SU-DHL-6 (cell line): ENCODE results near the gene RCCD1.

Experiments
- H2AFZ ChIP-seq: fragments of 200-600 bp; sonication (generic); 2 replicates; pipeline ENCODE4 v1.6.1; 2014; ENCODE audit warnings: low read depth, mild to moderate bottlenecking, moderate library complexity, mixed read lengths, antibody characterized with exemption, low read length; ENCODE audit not compliant: severe bottlenecking
- H3F3A ChIP-seq: fragments of 200-600 bp; shearing (Covaris generic); 2 replicates; pipeline ENCODE4 v1.6.0; 2016; ENCODE audit warnings: antibody characterized with exemption, mild to moderate bottlenecking; ENCODE audit not compliant: insufficient read depth
- H3K27ac ChIP-seq: fragments of 200-600 bp; sonication (generic); 2 replicates; pipeline ENCODE4 v1.5.1; 2016; ENCODE audit warnings: low read depth, mild to moderate bottlenecking, low read length, moderate library complexity, mixed read lengths
- H3K27me3 ChIP-seq: fragments of 200-600 bp; sonication (generic), shearing (Covaris generic); 2 replicates; pipeline ENCODE4 v1.6.0; 2014; ENCODE audit warnings: mild to moderate bottlenecking, low read length
- H3K36me3 ChIP-seq: fragments of 200-600 bp; sonication (generic); 2 replicates; pipeline ENCODE4 v1.6.1; 2014; ENCODE audit warnings: mild to moderate bottlenecking, low read length, mixed read lengths
- H3K4me2 ChIP-seq: fragments of 300-600, 200-600 bp; shearing (Covaris generic), sonication (generic); 2 replicates; pipeline ENCODE4 v1.6.0; 2014; ENCODE audit warnings: low read length, low read depth, mild to moderate bottlenecking; ENCODE audit not compliant: poor library complexity, severe bottlenecking
- H3K4me3 ChIP-seq: fragments of 200-600 bp; sonication (generic); 2 replicates; pipeline ENCODE4 v1.5.1; 2014; ENCODE audit warnings: antibody characterized with exemption, low read length, mild to moderate bottlenecking, mixed read lengths; ENCODE audit not compliant: insufficient read depth, poor library complexity, severe bottlenecking
- H3K79me2 ChIP-seq: fragments of 200-600 bp; sonication (generic); 2 replicates; pipeline ENCODE4 v1.6.1; 2014; ENCODE audit warnings: mild to moderate bottlenecking, low read length, moderate library complexity; ENCODE audit not compliant: insufficient read depth
- H3K9ac ChIP-seq: fragments of 200-600 bp; sonication (generic); 2 replicates; pipeline ENCODE4 v1.7.0; 2014; ENCODE audit warnings: mild to moderate bottlenecking, low read length
- H3K9me2 ChIP-seq: fragments of 200-600 bp; sonication (generic); replicated peaks from 2 replicates; pipeline ENCODE4 v1.6.1; 2014; ENCODE audit warnings: low read length; ENCODE audit not compliant: insufficient read depth
- H3K9me3 ChIP-seq: fragments of 200-600 bp; sonication (generic); 2 replicates; pipeline ENCODE4 v1.6.1; 2014; ENCODE audit warnings: low read length, mixed read lengths; ENCODE audit not compliant: insufficient read depth
- H4K20me1 ChIP-seq: fragments of 200-600 bp; sonication (generic); 2 replicates; pipeline ENCODE4 v1.6.1; 2014; ENCODE audit warnings: low read depth, mild to moderate bottlenecking, antibody characterized with exemption, low read length, moderate library complexity, mixed read lengths
- EZH2phosphoT487 ChIP-seq: fragments of 200-600 bp; sonication (generic), shearing (Covaris generic); conservative IDR thresholded peaks from 2 replicates; pipeline ENCODE4 v1.6.1; 2018; ENCODE audit warnings: mild to moderate bottlenecking, antibody characterized with exemption, low read length, moderate library complexity, mixed read lengths
- TF ChIP-seq, protein P1 (sequence below): fragments of 200-600 bp; sonication (generic); IDR thresholded peaks from one replicate; pipeline ENCODE4 v1.5.1; 2017; ENCODE audit warnings: antibody characterized with exemption, mild to moderate bottlenecking, low read length, moderate library complexity; ENCODE audit not compliant: insufficient read depth, poor library complexity, severe bottlenecking

The RCCD1 gene

DNA sequence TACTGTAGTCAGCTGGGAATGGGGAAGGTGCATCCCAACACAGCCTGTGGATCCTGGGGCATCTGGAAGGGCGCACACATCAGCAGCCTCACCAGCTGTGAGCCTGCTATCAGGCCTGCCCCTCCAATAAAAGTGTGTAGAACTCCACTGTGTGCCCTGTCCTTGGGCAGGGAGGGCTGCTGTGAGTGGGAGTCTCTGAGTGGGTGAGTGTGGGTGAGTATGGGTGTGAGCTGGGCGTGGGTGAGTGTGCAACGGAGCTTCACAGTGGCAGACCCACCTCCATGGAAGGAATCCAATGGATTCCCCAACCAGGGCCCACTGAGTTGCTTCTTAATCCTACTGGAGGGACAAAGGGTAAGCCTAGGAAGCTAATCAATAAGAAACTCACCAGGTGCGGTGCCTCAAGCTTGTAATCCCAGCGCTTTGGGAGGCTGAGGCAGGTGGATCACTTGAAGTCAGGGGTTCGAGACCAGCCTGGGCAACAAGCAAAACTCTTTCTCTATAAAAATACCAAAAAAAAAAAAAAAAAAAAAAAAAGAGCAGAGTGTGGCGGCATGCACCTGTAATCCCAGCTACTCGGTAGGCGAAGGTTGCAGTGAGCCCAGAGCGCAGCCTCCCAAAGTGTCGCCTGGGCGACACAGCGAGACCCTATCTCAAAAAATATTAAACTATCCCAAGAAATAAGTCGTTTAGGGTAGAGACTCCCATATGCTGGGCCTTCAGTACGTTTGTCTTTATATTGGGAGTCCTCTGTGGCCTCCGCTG lies 555 bp upstream of the RCCD1 start:
- no peak for TF ChIP-seq EZH2phosphoT487
- TF ChIP-seq, protein P1, sequence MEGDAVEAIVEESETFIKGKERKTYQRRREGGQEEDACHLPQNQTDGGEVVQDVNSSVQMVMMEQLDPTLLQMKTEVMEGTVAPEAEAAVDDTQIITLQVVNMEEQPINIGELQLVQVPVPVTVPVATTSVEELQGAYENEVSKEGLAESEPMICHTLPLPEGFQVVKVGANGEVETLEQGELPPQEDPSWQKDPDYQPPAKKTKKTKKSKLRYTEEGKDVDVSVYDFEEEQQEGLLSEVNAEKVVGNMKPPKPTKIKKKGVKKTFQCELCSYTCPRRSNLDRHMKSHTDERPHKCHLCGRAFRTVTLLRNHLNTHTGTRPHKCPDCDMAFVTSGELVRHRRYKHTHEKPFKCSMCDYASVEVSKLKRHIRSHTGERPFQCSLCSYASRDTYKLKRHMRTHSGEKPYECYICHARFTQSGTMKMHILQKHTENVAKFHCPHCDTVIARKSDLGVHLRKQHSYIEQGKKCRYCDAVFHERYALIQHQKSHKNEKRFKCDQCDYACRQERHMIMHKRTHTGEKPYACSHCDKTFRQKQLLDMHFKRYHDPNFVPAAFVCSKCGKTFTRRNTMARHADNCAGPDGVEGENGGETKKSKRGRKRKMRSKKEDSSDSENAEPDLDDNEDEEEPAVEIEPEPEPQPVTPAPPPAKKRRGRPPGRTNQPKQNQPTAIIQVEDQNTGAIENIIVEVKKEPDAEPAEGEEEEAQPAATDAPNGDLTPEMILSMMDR = no peak
- H3K9me2 ChIP-seq = no peaks in the 10 kb centered on the region
- H3F3A ChIP-seq = peaks cover 22% of the 10 kb centered on the region
- H3K79me2 ChIP-seq = peaks cover 3% of the 10 kb centered on the region; the same call in 1 of the 2 replicates
- H3K4me2 ChIP-seq = peak overlapping the region; percentile 89
- H4K20me1 ChIP-seq = no peaks in the 10 kb centered on the region
- peak overlapping the region; percentile 87 for H3K9ac ChIP-seq
- peak overlapping the region; percentile 94 for H3K27ac ChIP-seq
- H3K36me3 ChIP-seq = no peaks in the 10 kb centered on the region
- H2AFZ ChIP-seq = peak overlapping the region; percentile 27
- H3K27me3 ChIP-seq = no peaks in the 10 kb centered on the region
- no peaks in the 10 kb centered on the region for H3K9me3 ChIP-seq
- peak overlapping the region; percentile 72 for H3K4me3 ChIP-seq

DNA sequence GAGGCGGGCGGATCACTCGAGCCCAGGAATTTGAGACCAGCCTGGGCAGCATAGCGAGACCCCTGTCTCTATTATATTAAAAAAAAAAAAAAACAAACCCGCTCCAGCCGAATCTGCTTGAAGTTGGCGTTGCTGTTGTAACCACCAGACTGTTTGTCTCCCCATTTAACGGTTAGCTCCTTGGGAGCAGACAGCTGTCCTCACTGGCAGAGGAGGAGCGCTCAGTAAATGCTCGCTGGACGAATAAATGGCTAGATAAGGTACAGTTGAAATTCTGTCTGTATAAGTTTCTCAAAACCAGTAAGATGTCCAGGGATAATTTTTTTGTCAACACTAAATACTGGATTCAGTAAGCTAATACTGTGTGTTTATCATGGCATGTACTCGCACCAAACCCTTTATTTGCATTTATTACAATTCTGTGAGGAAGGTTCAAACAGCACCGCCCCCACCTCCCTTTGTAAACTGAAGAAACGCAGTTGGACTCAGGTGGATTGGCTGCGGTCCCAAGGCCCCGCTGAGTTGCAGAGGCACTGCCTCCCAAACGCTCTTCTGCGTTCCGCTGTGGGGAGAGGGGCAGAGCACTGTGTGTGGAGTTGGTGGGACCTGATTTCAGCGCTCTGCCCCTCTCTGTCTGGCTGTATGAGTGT lies 1.1 kb downstream of the RCCD1 start:
- H3K4me2 ChIP-seq = peak overlapping the region; percentile 89
- no peak for TF ChIP-seq EZH2phosphoT487
- TF ChIP-seq, protein P1 = no peak
- H3K36me3 ChIP-seq = no peaks in the 10 kb centered on the region
- H3K9ac ChIP-seq = peak overlapping the region; percentile 87
- H3K79me2 ChIP-seq = peaks cover 3% of the 10 kb centered on the region; the same call in 1 of the 2 replicates
- H2AFZ ChIP-seq = peak overlapping the region; percentile 27
- peaks cover 22% of the 10 kb centered on the region for H3F3A ChIP-seq
- H3K27me3 ChIP-seq = no peaks in the 10 kb centered on the region
- H3K4me3 ChIP-seq = peak overlapping the region; percentile 72
- no peaks in the 10 kb centered on the region for H3K9me2 ChIP-seq
- H3K27ac ChIP-seq = peak overlapping the region; percentile 94
- H4K20me1 ChIP-seq = no peaks in the 10 kb centered on the region
- H3K9me3 ChIP-seq = no peaks in the 10 kb centered on the region

DNA sequence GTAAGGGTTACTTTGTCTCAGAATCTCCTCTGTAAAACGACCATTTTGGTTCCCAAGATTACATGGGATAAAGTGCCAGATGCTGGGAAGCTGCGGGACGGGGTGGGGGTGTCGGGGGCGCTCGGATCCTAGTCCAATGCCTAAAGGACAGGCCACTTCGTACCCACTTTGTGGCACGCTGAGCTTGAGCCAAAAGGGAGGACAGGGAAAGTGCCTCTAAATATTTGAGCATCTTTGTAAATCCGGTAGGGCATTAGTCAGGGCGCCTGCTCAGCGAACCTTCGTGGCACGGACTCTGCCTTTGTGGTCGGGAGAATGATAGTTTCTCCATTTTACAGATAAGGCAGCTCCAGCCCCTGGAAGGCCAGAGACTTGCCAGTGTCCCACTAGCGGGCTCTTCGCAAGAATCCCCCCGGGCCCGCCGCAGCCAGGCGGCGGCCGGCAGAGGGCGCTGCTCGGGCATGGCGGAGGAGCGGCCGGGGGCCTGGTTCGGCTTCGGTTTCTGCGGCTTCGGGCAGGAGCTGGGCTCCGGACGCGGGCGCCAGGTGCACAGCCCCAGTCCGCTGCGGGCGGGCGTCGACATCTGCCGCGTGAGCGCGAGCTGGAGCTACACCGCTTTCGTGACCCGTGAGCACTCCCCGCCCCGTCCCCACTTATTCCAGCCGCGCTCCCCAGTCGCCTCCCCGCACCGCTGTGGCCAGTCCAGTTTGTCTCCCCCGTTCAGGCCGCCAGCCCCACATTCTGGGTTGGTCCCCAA lies 1.8 kb downstream of the RCCD1 start:
- Histone ChIP-seq H3K27ac (peak overlapping the region; percentile 94), H4K20me1 (no peaks in the 10 kb centered on the region), H3K9me3 (no peaks in the 10 kb centered on the region), H3K9me2 (no peaks in the 10 kb centered on the region), H3K36me3 (no peaks in the 10 kb centered on the region), H3K27me3 (no peaks in the 10 kb centered on the region), H3K4me2 (peak overlapping the region; percentile 89), H2AFZ (peak overlapping the region; percentile 27), H3K79me2 (peaks cover 3% of the 10 kb centered on the region; the same call in 1 of the 2 replicates), H3F3A (peaks cover 22% of the 10 kb centered on the region), H3K9ac (peak overlapping the region; percentile 87), H3K4me3 (peak overlapping the region; percentile 72)
- TF ChIP-seq EZH2phosphoT487 = no peak
- TF ChIP-seq, protein P1 = peak; percentile 97
